ENCODE results near the gene ZMYND8.
A peak's percentile ranks its signal among the peaks of the same experiment; 100 is the strongest.
"Not testable (repeated sequence)": the region's sequence is repeated elsewhere in the genome, so short reads cannot be mapped to it uniquely, and the experiment has no call there.

Gene ZMYND8

DNA sequence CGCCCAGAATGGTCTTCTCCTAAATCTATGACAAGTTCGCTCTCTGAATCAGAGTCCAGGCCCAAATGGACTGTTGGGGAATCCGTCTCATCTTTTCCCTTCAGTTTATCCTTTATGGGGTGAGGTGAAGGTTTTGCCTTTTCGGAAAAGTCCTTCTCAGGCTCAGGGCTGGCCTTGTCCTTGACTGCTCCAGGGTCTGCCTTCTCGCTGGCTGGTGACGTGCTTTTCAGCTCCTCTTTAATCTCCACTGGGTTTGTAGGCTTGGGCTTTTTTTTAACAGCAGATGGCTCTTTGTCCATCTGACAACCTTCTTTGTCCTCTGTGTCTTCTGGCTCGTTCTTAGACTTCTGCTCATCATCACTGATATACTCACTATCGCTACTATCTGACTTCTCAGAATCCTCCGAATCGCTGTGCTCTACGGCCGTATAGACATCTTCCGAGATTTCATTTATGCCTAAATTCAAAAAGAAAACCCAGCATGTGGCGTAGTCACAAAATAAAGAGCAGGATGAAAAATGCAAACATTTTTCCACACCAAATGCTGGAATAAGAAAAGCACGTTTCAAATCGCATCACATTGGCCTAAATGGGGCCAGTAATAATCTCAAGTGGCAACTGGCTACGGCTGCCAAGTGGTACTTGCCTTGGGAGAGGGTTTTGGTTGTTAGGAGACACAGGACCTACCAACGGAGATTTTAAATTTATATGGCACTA, 110.3 kb downstream of the ZMYND8 start:
- no peak for DNase-seq (ENCODE audit: low read depth)

- DNase-seq (ENCODE audit: low read depth): not testable (repeated sequence)
Observed at GRCh38 chr20:47245166-47245565, 111.3 kb downstream of the ZMYND8 start.

GRCh38 chr20:47244451-47244850, 112.0 kb downstream of the ZMYND8 start:
- no peak for DNase-seq (ENCODE audit: low read depth)

DNA sequence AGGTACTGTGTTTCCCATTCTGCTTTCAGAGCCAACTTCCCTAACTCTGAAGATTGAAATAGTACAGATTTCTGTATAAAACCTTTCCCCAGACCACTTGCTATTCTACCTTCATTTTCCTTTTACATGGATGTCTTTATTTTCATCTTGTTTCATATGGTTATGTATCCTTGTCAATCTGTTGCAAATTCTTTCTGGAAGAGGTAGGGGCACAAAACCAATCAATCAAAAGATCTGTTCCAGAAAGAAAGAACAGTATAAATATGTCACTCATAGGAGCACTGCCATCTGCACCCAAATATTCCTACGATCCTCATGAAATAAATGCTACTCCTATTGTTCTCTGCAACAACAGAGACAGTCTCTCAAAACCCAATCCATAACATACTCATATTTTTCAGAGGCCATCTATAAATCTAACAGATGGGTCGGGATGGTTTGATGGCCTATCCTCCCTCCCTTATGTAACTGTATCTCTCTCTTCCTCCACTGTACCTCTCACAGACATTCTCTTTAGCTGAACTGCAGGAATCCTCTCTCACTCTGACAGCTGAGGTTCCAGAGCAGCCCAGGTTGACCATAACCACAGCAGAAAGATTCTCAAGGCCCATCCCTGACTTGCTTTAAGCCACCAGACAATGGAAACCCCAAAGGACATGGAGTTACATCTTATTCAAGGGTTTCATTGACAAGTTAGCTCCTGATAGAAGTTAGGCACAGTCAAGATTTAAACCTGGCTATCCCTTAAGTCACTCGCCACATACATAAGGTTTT, 112.8 kb downstream of the ZMYND8 start:
- DNase-seq (ENCODE audit: low read depth): no peak

- DNase-seq (ENCODE audit: low read depth): no peak
Observed at GRCh38 chr20:47243003-47243402, 113.5 kb downstream of the ZMYND8 start.

DNA sequence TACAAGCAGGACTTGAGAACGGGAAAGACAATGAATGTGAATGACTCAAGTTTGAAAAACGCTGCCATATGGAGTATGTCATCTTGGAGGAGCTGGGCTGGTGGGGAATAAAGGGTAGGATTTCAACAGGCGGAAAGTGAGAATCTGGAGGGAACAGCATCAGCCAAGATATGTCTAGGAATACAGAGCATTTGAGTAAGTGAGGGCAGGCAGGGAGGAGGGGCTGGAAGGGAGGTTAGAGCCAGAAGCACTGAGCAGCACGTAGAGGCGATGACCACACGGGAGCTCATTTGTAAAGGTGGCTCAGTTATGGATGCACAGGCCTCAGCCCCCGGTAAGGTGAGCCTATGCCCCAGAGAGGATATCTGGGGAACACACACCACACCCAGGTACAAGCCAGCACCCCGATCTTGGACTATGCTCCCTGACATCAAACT, 115.1 kb downstream of the ZMYND8 start:
- peak; percentile 43 for DNase-seq (ENCODE audit: low read depth)

DNA sequence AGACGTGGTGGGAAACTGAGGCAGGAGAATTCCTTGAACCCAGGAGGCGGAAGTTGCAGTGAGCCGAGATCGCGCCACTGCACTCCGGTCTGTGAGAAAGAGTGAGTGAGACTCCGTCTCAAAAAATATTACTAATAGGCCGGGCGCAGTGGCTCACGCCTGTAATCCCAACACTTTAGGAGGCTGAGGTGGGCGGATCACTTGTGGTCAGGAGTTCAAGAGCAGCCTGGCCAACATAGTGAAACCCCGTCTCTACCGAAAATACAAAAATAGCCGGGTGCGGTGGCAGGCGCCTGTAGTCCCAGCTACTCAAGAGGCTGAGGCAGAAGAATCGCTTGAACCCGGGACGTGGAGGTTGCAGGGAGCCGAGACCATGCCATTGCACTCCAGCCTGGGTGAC, 116.4 kb downstream of the ZMYND8 start:
- not testable (repeated sequence) for DNase-seq (ENCODE audit: low read depth)

DNA sequence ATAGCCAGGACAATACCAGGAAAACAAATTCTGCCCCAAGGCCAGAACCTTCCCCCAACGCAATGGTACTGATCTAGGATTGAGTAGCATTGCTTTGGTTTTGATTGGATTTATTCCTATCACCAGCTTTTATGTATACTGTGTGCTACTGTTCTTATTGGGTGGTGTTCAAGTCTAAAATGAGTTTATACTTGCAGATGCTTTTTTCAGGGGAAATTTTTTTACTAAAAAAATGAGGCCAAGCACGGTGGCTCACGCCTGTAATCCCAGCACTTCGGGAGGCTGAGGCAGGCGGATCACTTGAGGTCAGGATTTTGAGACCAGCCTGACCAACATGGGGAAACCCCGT, 116.8 kb downstream of the ZMYND8 start:
- no peak for DNase-seq (ENCODE audit: low read depth)

DNA sequence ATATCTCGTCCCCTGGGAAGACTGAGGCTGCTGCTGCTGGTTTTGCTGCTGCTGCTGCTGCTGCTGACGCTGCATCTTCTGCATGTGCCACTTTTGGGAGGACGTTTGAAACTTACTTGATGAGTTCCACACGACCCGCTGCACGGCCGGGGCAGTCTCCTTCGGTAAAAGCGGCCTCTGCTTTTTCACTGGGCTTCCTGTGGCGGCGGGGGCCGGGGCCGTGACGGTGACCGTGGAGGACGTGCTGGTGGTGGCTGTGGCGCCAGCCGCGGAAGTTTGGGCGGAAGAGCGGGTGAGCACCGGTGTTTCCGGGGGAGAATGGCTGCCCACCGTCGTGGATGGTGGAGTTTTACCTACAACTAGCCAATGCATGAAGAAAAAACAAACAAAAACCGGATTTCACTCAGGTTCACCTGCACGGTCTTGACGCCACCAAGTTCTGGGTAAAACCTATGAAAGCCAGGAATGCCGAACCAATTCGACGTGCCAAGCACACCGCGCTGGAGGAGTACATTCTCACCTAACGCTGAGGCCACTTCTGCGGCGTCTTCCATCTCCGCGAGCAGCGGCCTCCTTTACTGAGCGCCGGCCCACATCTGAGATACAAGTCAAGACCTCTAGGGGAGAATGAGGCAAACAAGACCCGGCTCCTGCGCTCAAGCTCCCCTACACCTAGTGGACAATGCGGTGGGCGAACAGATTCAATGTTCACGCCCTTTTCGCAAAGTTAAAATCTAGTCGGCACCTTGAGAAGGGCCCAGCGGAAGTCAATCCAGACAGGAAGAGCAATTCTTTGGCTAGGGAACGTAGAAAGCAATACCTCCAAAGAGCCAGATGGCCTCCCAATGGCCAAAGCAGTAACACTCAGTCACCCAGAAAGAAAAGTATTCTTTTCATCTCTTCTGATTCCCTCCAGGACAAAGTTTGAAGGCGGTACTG, 117.5 kb downstream of the ZMYND8 start:
- DNase-seq (ENCODE audit: low read depth): no peak

DNA sequence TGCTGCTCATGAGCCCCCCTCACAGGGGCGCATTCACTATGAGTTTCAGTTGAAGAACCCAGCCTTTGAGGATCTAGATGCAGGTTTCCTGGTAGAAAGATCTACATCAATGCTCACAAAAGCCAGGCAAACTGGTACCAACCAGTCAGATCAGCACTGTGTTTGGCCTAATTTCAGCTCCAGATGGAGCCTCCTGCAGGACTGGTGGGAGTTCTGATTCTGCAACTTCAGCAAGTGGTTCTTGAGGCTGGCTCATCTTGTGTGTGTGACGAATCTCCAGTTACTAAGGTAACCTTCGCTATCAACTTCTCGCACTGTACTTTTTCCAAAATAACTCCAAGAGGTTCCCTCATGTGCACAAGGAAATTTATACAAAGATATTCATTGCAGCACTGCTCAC, 118.8 kb downstream of the ZMYND8 start:
- DNase-seq (ENCODE audit: low read depth): no peak

- no peak for DNase-seq (ENCODE audit: low read depth)
Observed at GRCh38 chr20:47236639-47236900, 119.9 kb downstream of the ZMYND8 start.

DNA sequence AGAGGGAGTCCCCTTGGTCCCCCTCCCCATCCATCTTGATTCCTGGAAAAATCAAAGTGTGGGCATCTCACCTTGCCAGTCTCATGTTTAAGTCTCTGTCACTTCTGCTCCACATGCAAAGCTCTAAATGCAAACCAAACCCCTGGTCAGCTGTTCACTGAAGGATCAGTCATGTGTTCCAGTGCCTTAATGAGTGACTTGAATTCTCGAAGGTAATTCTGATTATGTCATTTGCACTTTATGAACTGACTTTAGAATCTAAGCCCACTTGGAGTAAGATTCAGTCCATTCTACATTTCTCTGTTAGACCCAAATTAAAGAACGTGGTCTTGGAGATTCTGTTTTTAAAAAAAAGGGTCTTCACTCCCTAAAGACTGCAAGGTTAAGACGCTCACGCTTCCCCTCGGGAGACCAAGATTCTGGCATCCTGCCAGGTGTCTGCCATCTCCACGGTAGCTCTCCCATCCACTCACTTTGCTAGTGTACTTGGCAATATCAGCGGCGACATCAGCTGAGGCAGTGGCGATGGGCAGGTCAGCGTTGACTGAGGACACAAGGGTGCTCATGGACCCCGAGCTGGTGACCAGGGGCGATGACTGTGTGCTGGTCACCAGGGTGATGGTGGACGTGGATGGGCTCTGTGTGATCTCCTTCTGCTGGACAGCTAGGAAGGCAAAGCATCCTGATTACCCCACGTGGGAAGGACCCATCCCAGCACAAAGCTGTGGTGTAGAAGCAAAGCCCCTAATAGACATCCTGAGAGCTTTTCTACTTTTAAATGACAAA, 120.5 kb downstream of the ZMYND8 start:
- DNase-seq (ENCODE audit: low read depth): no peak

DNA sequence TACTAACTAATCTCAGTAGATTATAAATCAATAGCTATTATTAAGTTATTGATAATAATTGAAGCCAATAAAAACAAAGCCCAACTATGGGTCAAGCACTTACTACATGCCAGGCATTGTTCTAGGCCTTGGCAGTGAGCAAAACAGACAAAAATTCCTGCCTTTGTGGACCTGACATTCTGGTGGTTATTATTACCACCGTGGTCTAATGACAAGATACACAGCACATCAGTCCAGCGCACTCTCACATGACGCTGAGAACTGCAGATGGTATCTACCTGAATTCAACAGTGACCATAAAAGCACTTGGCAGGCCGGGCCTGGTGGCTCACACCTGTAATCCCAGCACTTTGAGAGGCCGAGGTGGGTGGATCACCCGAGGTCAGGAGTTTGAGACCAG, 121.4 kb downstream of the ZMYND8 start:
- DNase-seq (ENCODE audit: low read depth): no peak

DNA sequence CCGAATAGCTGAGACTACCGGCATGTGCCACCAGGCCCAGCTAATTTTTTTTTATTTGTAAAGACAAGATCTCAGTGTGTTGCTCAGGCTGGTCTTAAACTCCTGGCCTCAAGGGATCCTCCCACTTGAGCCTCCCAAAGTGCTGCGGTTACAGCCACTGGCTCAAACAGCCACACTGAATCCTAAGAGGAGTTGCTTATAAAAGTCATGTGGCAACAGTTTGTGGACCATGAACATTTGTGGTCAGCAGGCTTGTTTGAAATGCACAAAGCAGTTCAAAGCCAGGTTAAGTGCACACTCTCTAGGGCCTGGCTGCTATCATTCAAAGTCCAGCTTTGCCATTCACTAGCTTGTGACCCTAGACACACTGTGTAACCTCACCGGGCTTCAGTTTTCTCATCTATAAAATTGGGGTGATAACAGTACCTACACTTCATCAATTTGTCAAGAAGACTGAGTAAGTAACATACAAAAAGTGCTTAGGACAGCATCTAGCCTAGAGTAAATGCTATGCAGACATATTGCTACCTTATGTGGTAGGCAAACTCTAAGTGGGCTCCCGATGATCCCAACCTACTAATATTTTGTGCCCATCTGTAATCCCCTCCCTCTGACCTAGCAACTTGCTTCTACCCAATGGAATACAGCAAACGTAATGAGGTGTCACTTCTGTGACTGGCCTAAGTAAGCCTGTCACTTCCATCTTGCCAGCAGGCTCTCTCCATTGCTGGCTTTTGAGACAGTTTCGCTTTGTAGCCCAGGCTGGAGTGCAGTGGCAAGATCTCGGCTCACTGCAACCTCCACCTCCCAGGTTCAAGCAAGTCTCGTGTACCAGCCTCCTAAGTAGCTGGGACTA, 122.9 kb downstream of the ZMYND8 start:
- no peak for DNase-seq (ENCODE audit: low read depth)

GRCh38 chr20:47232518-47232917, 124.0 kb downstream of the ZMYND8 start:
- no peak for DNase-seq (ENCODE audit: low read depth)

- DNase-seq (ENCODE audit: low read depth): no peak
Observed at GRCh38 chr20:47231382-47232039, 125.0 kb downstream of the ZMYND8 start.

DNA sequence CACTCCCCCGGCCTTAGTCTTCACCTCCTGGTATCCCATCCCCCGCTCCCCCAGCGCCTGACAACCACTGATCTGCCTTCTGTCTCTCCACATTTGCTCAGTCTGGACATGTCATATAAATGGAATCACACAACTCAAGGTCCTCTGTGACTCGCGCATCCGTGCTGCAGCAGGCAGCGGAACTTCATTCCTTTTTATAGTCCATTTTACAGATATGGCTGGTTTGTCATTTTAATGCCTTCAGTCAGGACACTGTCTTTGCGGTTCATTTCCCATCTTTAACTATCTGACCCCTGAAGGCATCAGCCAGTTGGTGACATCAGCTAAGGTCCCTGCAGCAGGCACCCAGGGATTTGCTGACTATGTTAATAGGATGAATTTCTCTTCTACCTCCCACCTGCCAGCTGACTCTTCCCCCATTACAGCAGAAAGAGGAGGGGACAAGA, 125.7 kb downstream of the ZMYND8 start:
- no peak for DNase-seq (ENCODE audit: low read depth)

DNA sequence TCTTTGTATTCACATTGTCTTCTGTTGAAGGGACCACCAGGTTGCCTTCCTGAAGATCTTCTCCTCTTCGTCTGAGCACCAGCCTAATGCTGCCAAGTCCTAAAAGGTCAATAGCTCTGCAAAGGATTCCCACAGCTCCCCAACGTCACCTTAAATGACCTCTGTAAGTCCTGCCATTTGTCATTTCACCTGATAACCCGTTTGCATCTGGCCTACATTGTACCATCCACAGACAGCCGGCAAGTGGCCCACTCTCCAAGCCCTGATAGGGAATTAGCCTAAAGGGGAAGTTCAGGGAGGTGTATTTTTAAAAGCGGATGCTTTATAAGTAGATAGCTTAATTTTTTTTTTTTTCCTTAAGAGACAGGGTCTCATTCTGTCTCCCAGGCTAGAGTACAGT, 127.8 kb downstream of the ZMYND8 start:
- no peak for DNase-seq (ENCODE audit: low read depth)

DNA sequence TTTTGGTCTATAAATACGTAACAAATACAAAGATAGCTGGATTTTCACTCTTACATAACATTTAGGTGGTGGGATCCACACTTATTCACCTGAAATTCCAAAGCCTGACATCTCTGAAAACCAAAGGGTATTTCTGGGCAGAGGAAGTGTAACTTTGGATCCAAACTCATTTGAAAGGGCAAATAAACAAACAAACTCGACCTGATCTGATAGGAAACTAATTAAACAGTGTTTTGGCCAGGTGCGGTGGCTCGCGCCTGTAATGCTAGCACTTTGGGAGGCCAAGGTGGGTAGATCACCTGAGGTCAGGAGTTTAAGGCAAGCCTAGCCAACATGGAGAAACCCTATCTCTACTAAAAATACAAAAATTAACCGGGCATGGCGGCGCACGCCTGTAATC, 128.9 kb downstream of the ZMYND8 start:
- DNase-seq (ENCODE audit: low read depth): no peak

- no peak for DNase-seq (ENCODE audit: low read depth)
Observed at GRCh38 chr20:47227119-47227518, 129.4 kb downstream of the ZMYND8 start.

Measured in GM04503 (cell line).